Measurements from ENCODE around the gene ARHGAP15. TPM values are rescaled to one million over a fixed set of nuclear protein-coding genes. Genes with fewer than 3 reads are reported as not detected.

Gene ARHGAP15
- total RNA-seq, 1 donor from 2014 or later: 56.2 TPM

GRCh38 chr2:143452817-143453451 is 323.7 kb downstream of the ARHGAP15 start:
- H3K9me3 Mint-ChIP-seq: peaks cover under 1% of the 10 kb centered on the region
- H3K4me1 Mint-ChIP-seq: peaks cover 21% of the 10 kb centered on the region
- peak; percentile 80 for DNase-seq
- intact Hi-C loops (cut with micrococcal nuclease): loop anchor here (1.0 kb wide), 1 partner anchor 15 kb away; no protein-coding TSS in a partner anchor
- no peak overlapping the region for H3K27ac Mint-ChIP-seq
- H3K27me3 Mint-ChIP-seq: no peaks in the 10 kb centered on the region
- H3K36me3 Mint-ChIP-seq (ENCODE audit: low read depth): peaks cover 35% of the 10 kb centered on the region
- H3K4me3 Mint-ChIP-seq: no peak overlapping the region

- H3K9me3 Mint-ChIP-seq: peaks cover 3% of the 10 kb centered on the region
- intact Hi-C loops (cut with micrococcal nuclease): loop anchor here (1.0 kb wide), 1 partner anchor 14 kb away; no protein-coding TSS in a partner anchor
- peaks cover 21% of the 10 kb centered on the region for H3K4me1 Mint-ChIP-seq
- peaks cover 34% of the 10 kb centered on the region for H3K36me3 Mint-ChIP-seq (ENCODE audit: low read depth)
- H3K27me3 Mint-ChIP-seq: no peaks in the 10 kb centered on the region
- H3K27ac Mint-ChIP-seq: no peak overlapping the region
- no peak overlapping the region for H3K4me3 Mint-ChIP-seq
- no peak for DNase-seq
Measured at GRCh38 chr2:143453981-143454511, 324.8 kb downstream of the ARHGAP15 start.

GRCh38 chr2:143455317-143455716 is 326.1 kb downstream of the ARHGAP15 start:
- Mint-ChIP-seq H3K4me3 (no peak overlapping the region), H3K4me1 (peaks cover 21% of the 10 kb centered on the region), H3K9me3 (peaks cover 3% of the 10 kb centered on the region), H3K27ac (no peak overlapping the region), H3K27me3 (no peaks in the 10 kb centered on the region), H3K36me3 (ENCODE audit: low read depth) (peaks cover 32% of the 10 kb centered on the region)
- DNase-seq: no peak
- intact Hi-C loops (cut with micrococcal nuclease): no loop called here

- H3K36me3 Mint-ChIP-seq (ENCODE audit: low read depth): peaks cover 30% of the 10 kb centered on the region
- DNase-seq: no peak
- no peak overlapping the region for H3K4me3 Mint-ChIP-seq
- no peaks in the 10 kb centered on the region for H3K27me3 Mint-ChIP-seq
- intact Hi-C loops (cut with micrococcal nuclease): no loop called here
- H3K27ac Mint-ChIP-seq: no peak overlapping the region
- peaks cover 7% of the 10 kb centered on the region for H3K4me1 Mint-ChIP-seq
- peaks cover 6% of the 10 kb centered on the region for H3K9me3 Mint-ChIP-seq
Measured at GRCh38 chr2:143458258-143459190, 329.3 kb downstream of the ARHGAP15 start.

GRCh38 chr2:143460382-143460781 is 331.2 kb downstream of the ARHGAP15 start:
- Mint-ChIP-seq H3K36me3 (ENCODE audit: low read depth) (peaks cover 20% of the 10 kb centered on the region), H3K27ac (no peak overlapping the region), H3K4me3 (no peak overlapping the region), H3K27me3 (no peaks in the 10 kb centered on the region), H3K9me3 (peaks cover 6% of the 10 kb centered on the region), H3K4me1 (peaks cover 2% of the 10 kb centered on the region)
- DNase-seq: no peak
- intact Hi-C loops (cut with micrococcal nuclease): loop anchor here (10.0 kb wide), 1 partner anchor 1054 kb away; no protein-coding TSS in a partner anchor

- H3K9me3 Mint-ChIP-seq: peaks cover 3% of the 10 kb centered on the region
- H3K4me3 Mint-ChIP-seq: no peak overlapping the region
- no peak overlapping the region for H3K27ac Mint-ChIP-seq
- DNase-seq: no peak
- no peaks in the 10 kb centered on the region for H3K27me3 Mint-ChIP-seq
- H3K36me3 Mint-ChIP-seq (ENCODE audit: low read depth): peaks cover 18% of the 10 kb centered on the region
- H3K4me1 Mint-ChIP-seq: peaks cover 15% of the 10 kb centered on the region
- intact Hi-C loops (cut with micrococcal nuclease): loop anchor here (10.0 kb wide), 1 partner anchor 1051 kb away; no protein-coding TSS in a partner anchor
Measured at GRCh38 chr2:143463719-143464118, 334.5 kb downstream of the ARHGAP15 start.

- Mint-ChIP-seq H3K27me3 (no peaks in the 10 kb centered on the region), H3K4me1 (peaks cover 18% of the 10 kb centered on the region), H3K27ac (no peak overlapping the region), H3K36me3 (ENCODE audit: low read depth) (peaks cover 20% of the 10 kb centered on the region), H3K4me3 (no peak overlapping the region), H3K9me3 (peaks cover 3% of the 10 kb centered on the region)
- no peak for DNase-seq
- intact Hi-C loops (cut with micrococcal nuclease): loop anchor here (5.0 to 10.0 kb wide), 3 partner anchors 129 to 1048 kb away; no protein-coding TSS in a partner anchor
Measured at GRCh38 chr2:143466391-143466790, 337.2 kb downstream of the ARHGAP15 start.

GRCh38 chr2:143467011-143467410 is 337.8 kb downstream of the ARHGAP15 start:
- Mint-ChIP-seq H3K4me1 (peaks cover 18% of the 10 kb centered on the region), H3K9me3 (peaks cover 3% of the 10 kb centered on the region), H3K36me3 (ENCODE audit: low read depth) (peaks cover 24% of the 10 kb centered on the region), H3K27ac (no peak overlapping the region), H3K27me3 (no peaks in the 10 kb centered on the region), H3K4me3 (no peak overlapping the region)
- DNase-seq: no peak
- intact Hi-C loops (cut with micrococcal nuclease): loop anchor here (5.0 to 10.0 kb wide), 3 partner anchors 130 to 1048 kb away; no protein-coding TSS in a partner anchor

- intact Hi-C loops (cut with micrococcal nuclease): loop anchor here (1.0 to 10.0 kb wide), 6 partner anchors 15 to 1046 kb away; no protein-coding TSS in a partner anchor
Measured at GRCh38 chr2:143468341-143468888, 339.2 kb downstream of the ARHGAP15 start.

GRCh38 chr2:143469323-143469722 is 340.1 kb downstream of the ARHGAP15 start:
- DNase-seq: no peak
- no peaks in the 10 kb centered on the region for H3K27me3 Mint-ChIP-seq
- H3K27ac Mint-ChIP-seq: no peak overlapping the region
- H3K36me3 Mint-ChIP-seq (ENCODE audit: low read depth): peaks cover 28% of the 10 kb centered on the region
- intact Hi-C loops (cut with micrococcal nuclease): loop anchor here (5.0 to 10.0 kb wide), 3 partner anchors 132 to 1045 kb away; no protein-coding TSS in a partner anchor
- H3K4me3 Mint-ChIP-seq: no peak overlapping the region
- H3K4me1 Mint-ChIP-seq: peaks cover 17% of the 10 kb centered on the region
- H3K9me3 Mint-ChIP-seq: no peaks in the 10 kb centered on the region

More at GRCh38 chr2:143468341-143468888, 339.2 kb downstream of the ARHGAP15 start:
- Mint-ChIP-seq H3K36me3 (ENCODE audit: low read depth) (peaks cover 27% of the 10 kb centered on the region), H3K4me3 (no peak overlapping the region), H3K9me3 (no peaks in the 10 kb centered on the region), H3K27me3 (no peaks in the 10 kb centered on the region), H3K4me1 (peaks cover 18% of the 10 kb centered on the region), H3K27ac (peak overlapping the region; percentile 81)
- DNase-seq: no peak

GRCh38 chr2:143471550-143471949 is 342.3 kb downstream of the ARHGAP15 start:
- H3K36me3 Mint-ChIP-seq (ENCODE audit: low read depth): peaks cover 26% of the 10 kb centered on the region
- H3K27me3 Mint-ChIP-seq: no peaks in the 10 kb centered on the region
- no peak overlapping the region for H3K27ac Mint-ChIP-seq
- peaks cover 15% of the 10 kb centered on the region for H3K4me1 Mint-ChIP-seq
- no peak overlapping the region for H3K4me3 Mint-ChIP-seq
- no peaks in the 10 kb centered on the region for H3K9me3 Mint-ChIP-seq
- intact Hi-C loops (cut with micrococcal nuclease): no loop called here
- DNase-seq: no peak

- intact Hi-C loops (cut with micrococcal nuclease): no loop called here
- peaks cover 26% of the 10 kb centered on the region for H3K36me3 Mint-ChIP-seq (ENCODE audit: low read depth)
- H3K4me3 Mint-ChIP-seq: no peak overlapping the region
- H3K27ac Mint-ChIP-seq: no peak overlapping the region
- H3K9me3 Mint-ChIP-seq: no peaks in the 10 kb centered on the region
- no peaks in the 10 kb centered on the region for H3K27me3 Mint-ChIP-seq
- peaks cover 16% of the 10 kb centered on the region for H3K4me1 Mint-ChIP-seq
- DNase-seq: no peak
Measured at GRCh38 chr2:143473216-143473615, 344.0 kb downstream of the ARHGAP15 start.

- no peak overlapping the region for H3K27ac Mint-ChIP-seq
- H3K4me1 Mint-ChIP-seq: peaks cover 10% of the 10 kb centered on the region
- intact Hi-C loops (cut with micrococcal nuclease): no loop called here
- no peak overlapping the region for H3K4me3 Mint-ChIP-seq
- H3K36me3 Mint-ChIP-seq (ENCODE audit: low read depth): peaks cover 26% of the 10 kb centered on the region
- H3K27me3 Mint-ChIP-seq: no peaks in the 10 kb centered on the region
- H3K9me3 Mint-ChIP-seq: no peaks in the 10 kb centered on the region
- no peak for DNase-seq
Measured at GRCh38 chr2:143473820-143474219, 344.6 kb downstream of the ARHGAP15 start.

Data from activated CD4-positive, alpha-beta T cell treated with anti-CD3 and anti-CD28 coated beads, Interleukin-2, amount 10 ng/mL, durations not matched to agents 24 days and 14 days (primary cell).